HG03159 (cell line): ENCODE data around the gene EHD1.
"Not testable (repeated sequence)": the region's sequence is repeated elsewhere in the genome, so short reads cannot be mapped to it uniquely, and the experiment has no call there.

Experiments used
- ATAC-seq: cut with Tn5 transposase; IDR thresholded peaks from one replicate; pipeline ENCODE4 v1.9.1; 2021; ENCODE audit warnings: mild to moderate bottlenecking, moderate library complexity; ENCODE audit not compliant: unreplicated experiment

The EHD1 gene

GRCh38 chr11:64832467-64833197, 45.8 kb downstream of the EHD1 start:
- ATAC-seq, result no peak

GRCh38 chr11:64831411-64831891, 47.0 kb downstream of the EHD1 start:
- ATAC-seq, result no peak

GRCh38 chr11:64829536-64830251, 48.7 kb downstream of the EHD1 start:
- ATAC-seq, result no peak

- ATAC-seq, result no peak
These were observed 51.0 kb downstream of the EHD1 start for GRCh38 chr11:64827451-64827839.

- no peak for ATAC-seq
These were observed 51.6 kb downstream of the EHD1 start for GRCh38 chr11:64826578-64827450.

- ATAC-seq, result no peak
These were observed 52.4 kb downstream of the EHD1 start for GRCh38 chr11:64826062-64826461.

GRCh38 chr11:64823568-64824119, 54.8 kb downstream of the EHD1 start:
- no peak for ATAC-seq

- ATAC-seq, result no peak
These were observed 60.9 kb downstream of the EHD1 start for GRCh38 chr11:64817476-64817875.

GRCh38 chr11:64815433-64815832, 63.0 kb downstream of the EHD1 start:
- not testable (repeated sequence) for ATAC-seq

GRCh38 chr11:64814712-64815187, 63.7 kb downstream of the EHD1 start:
- peak; percentile 45 for ATAC-seq

- no peak for ATAC-seq
These were observed 64.6 kb downstream of the EHD1 start for GRCh38 chr11:64813826-64814225.

- ATAC-seq, result peak; percentile 7
These were observed 67.5 kb downstream of the EHD1 start for GRCh38 chr11:64810891-64811272.

- peak; percentile 58 for ATAC-seq
These were observed 68.0 kb downstream of the EHD1 start, which contains the start of gene MEN1 for GRCh38 chr11:64810271-64810890. MEN1 (minus strand) TSS chr11:64810551; CDS start chr11:64810109, 442 bp downstream.

GRCh38 chr11:64809781-64810241, 68.6 kb downstream of the EHD1 start:
- ATAC-seq, result no peak

- ATAC-seq, result no peak
These were observed 72.9 kb downstream of the EHD1 start for GRCh38 chr11:64805481-64805880.

GRCh38 chr11:64804346-64805210, 73.8 kb downstream of the EHD1 start:
- ATAC-seq, result no peak

GRCh38 chr11:64803846-64804345, 74.5 kb downstream of the EHD1 start:
- ATAC-seq, result no peak

GRCh38 chr11:64803158-64803845, 75.1 kb downstream of the EHD1 start, which contains the start of gene MAP4K2:
MAP4K2 (minus strand) TSS chr11:64803214; CDS start chr11:64803149, 65 bp downstream.
- ATAC-seq, result no peak
